ENCODE results near the gene ARHGAP24. TPM values are rescaled to one million over a fixed set of nuclear protein-coding genes. Genes with fewer than 3 reads are reported as not detected.

Gene ARHGAP24
- total and polyA plus RNA-seq, 4 donors, result 1.8 to 15.2 (median 3.3) TPM

DNA sequence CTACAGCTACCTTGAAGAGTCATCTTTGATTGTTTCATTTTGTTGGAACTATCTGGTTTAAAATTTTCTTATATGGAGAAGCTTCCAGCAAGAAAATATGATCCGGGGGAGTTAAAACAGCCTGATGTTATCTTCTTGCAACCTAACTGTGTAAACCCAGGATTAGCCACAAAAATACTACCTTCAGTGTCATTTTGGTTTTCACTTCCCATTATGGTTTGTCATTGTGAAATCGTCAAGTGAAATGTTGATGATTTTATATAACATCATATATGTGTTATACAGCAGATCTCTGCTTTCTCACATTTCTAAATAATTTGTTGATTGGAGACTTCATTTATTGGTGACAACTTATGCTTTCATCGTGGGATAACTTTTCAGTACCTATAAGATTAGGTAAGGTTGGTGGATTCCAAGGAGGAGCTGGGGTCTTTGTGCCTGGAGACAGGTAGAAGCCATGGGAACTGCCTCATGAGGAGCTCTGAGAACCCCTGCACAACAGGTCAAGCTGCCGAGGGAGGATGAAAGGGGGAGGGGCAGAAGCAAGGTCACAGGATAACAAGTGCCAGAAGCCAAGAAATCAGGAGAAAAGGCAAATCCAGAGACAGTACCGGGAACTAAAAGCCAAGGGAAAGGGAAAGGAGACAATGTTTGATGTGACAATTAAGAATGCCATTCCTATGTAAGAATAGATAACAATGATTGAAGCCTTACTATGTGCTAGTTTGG lies 7.2 kb downstream of the ARHGAP24 start:
- H3K27ac ChIP-seq (ENCODE audit: low read depth in 1 of 2, low read length in 2 of 2), result no peak overlapping the region
- H3K36me3 ChIP-seq (ENCODE audit: control insufficient read depth in 4 of 4, insufficient read depth in 3 of 4, low read depth in 1 of 4, low read length in 3 of 4), result no peaks in the 10 kb centered on the region
- no peak for DNase-seq (ENCODE audit: low spot score)
- no peak overlapping the region for H3K9ac ChIP-seq (ENCODE audit: low read depth in 1 of 2, low read length in 2 of 2)
- H3K9me3 ChIP-seq (ENCODE audit: control insufficient read depth in 4 of 4, low read length in 3 of 4), result no peaks in the 10 kb centered on the region
- TF ChIP-seq YY1 (IDR thresholded peaks at IDR 0.05) (no peak), SP1 (IDR thresholded peaks at IDR 0.05) (no peak), RXRA (IDR thresholded peaks at IDR 0.05) (no peak), TAF1 (conservative IDR thresholded peaks at IDR 0.05) (no peak), HNF4G (IDR thresholded peaks at IDR 0.05) (no peak), FOXA2 (IDR thresholded peaks at IDR 0.05) (no peak), NR2F2 (IDR thresholded peaks at IDR 0.05) (no peak)
- TF ChIP-seq, protein P1, sequence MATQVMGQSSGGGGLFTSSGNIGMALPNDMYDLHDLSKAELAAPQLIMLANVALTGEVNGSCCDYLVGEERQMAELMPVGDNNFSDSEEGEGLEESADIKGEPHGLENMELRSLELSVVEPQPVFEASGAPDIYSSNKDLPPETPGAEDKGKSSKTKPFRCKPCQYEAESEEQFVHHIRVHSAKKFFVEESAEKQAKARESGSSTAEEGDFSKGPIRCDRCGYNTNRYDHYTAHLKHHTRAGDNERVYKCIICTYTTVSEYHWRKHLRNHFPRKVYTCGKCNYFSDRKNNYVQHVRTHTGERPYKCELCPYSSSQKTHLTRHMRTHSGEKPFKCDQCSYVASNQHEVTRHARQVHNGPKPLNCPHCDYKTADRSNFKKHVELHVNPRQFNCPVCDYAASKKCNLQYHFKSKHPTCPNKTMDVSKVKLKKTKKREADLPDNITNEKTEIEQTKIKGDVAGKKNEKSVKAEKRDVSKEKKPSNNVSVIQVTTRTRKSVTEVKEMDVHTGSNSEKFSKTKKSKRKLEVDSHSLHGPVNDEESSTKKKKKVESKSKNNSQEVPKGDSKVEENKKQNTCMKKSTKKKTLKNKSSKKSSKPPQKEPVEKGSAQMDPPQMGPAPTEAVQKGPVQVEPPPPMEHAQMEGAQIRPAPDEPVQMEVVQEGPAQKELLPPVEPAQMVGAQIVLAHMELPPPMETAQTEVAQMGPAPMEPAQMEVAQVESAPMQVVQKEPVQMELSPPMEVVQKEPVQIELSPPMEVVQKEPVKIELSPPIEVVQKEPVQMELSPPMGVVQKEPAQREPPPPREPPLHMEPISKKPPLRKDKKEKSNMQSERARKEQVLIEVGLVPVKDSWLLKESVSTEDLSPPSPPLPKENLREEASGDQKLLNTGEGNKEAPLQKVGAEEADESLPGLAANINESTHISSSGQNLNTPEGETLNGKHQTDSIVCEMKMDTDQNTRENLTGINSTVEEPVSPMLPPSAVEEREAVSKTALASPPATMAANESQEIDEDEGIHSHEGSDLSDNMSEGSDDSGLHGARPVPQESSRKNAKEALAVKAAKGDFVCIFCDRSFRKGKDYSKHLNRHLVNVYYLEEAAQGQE (IDR thresholded peaks at IDR 0.05), result no peak
- TF ChIP-seq, protein P2, sequence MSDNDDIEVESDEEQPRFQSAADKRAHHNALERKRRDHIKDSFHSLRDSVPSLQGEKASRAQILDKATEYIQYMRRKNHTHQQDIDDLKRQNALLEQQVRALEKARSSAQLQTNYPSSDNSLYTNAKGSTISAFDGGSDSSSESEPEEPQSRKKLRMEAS (IDR thresholded peaks at IDR 0.05), result no peak
- TF ChIP-seq, protein P3, sequence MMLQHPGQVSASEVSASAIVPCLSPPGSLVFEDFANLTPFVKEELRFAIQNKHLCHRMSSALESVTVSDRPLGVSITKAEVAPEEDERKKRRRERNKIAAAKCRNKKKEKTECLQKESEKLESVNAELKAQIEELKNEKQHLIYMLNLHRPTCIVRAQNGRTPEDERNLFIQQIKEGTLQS (IDR thresholded peaks at IDR 0.05), result no peak
- TF ChIP-seq, protein P4, sequence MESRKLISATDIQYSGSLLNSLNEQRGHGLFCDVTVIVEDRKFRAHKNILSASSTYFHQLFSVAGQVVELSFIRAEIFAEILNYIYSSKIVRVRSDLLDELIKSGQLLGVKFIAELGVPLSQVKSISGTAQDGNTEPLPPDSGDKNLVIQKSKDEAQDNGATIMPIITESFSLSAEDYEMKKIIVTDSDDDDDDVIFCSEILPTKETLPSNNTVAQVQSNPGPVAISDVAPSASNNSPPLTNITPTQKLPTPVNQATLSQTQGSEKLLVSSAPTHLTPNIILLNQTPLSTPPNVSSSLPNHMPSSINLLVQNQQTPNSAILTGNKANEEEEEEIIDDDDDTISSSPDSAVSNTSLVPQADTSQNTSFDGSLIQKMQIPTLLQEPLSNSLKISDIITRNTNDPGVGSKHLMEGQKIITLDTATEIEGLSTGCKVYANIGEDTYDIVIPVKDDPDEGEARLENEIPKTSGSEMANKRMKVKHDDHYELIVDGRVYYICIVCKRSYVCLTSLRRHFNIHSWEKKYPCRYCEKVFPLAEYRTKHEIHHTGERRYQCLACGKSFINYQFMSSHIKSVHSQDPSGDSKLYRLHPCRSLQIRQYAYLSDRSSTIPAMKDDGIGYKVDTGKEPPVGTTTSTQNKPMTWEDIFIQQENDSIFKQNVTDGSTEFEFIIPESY (IDR thresholded peaks at IDR 0.05), result no peak
- no peaks in the 10 kb centered on the region for H3K27me3 ChIP-seq (ENCODE audit: control insufficient read depth in 4 of 4, insufficient read depth in 4 of 4, low read length in 3 of 4)
- 60% methylated on average over 5 of the region's 5 CpGs for WGBS
- no peak overlapping the region for H3K4me3 ChIP-seq (ENCODE audit: low read depth in 1 of 3, low read length in 3 of 3)
- H3K4me1 ChIP-seq (ENCODE audit: control insufficient read depth in 4 of 4, insufficient read depth in 4 of 4, low read length in 3 of 4), result no peaks in the 10 kb centered on the region

DNA sequence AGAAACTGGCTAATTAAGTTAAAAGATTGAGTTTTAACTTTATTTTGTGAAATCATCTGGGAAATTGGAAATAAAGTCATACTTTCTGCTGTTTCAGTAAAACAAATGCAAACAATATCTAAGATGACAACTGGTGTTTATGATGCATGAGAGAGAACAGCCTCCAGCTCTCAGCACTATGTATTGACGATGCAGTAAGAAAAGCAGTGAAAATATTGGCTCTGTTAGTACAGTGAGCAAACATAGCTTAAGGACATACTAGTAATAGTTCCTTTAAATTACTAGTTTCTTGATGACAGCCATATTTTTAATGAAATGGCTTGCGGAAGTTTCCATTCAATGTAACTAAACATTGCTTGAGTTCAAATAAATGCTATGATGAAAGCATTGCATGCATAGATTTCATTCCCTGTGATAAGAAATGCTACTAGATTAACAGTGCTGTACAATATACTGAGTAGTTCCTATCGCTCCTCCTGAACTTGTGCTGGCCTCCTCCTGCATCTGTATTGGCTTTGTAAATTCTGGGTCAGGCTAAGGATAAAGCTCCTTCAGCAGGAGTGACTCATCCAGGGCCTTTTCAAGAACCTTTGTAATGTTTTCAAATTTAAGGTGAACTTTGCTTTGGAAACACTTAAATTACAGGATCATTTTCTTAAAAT lies 11.6 kb downstream of the ARHGAP24 start:
- no peak for DNase-seq (ENCODE audit: low spot score)
- H3K4me3 ChIP-seq (ENCODE audit: low read depth in 1 of 3, low read length in 3 of 3), result no peak overlapping the region
- H3K9me3 ChIP-seq (ENCODE audit: control insufficient read depth in 4 of 4, low read length in 3 of 4), result no peaks in the 10 kb centered on the region
- no peak overlapping the region for H3K27ac ChIP-seq (ENCODE audit: low read depth in 1 of 2, low read length in 2 of 2)
- TF ChIP-seq SP1 (IDR thresholded peaks at IDR 0.05) (no peak), EGR1 (IDR thresholded peaks at IDR 0.05; ENCODE audit: low read depth in 2 of 2) (no peak), RXRA (IDR thresholded peaks at IDR 0.05) (no peak)
- TF ChIP-seq, protein P4 (IDR thresholded peaks at IDR 0.05), result no peak
- no peak overlapping the region for H3K9ac ChIP-seq (ENCODE audit: low read depth in 1 of 2, low read length in 2 of 2)
- no peaks in the 10 kb centered on the region for H3K36me3 ChIP-seq (ENCODE audit: control insufficient read depth in 4 of 4, insufficient read depth in 3 of 4, low read depth in 1 of 4, low read length in 3 of 4)
- no peaks in the 10 kb centered on the region for H3K27me3 ChIP-seq (ENCODE audit: control insufficient read depth in 4 of 4, insufficient read depth in 4 of 4, low read length in 3 of 4)
- WGBS, result 92% methylated on average over 3 of the region's 3 CpGs
- no peaks in the 10 kb centered on the region for H3K4me1 ChIP-seq (ENCODE audit: control insufficient read depth in 4 of 4, insufficient read depth in 4 of 4, low read length in 3 of 4)

All from liver (tissue), 9 donors.